ENCODE data around the gene CELF2.

DNA sequence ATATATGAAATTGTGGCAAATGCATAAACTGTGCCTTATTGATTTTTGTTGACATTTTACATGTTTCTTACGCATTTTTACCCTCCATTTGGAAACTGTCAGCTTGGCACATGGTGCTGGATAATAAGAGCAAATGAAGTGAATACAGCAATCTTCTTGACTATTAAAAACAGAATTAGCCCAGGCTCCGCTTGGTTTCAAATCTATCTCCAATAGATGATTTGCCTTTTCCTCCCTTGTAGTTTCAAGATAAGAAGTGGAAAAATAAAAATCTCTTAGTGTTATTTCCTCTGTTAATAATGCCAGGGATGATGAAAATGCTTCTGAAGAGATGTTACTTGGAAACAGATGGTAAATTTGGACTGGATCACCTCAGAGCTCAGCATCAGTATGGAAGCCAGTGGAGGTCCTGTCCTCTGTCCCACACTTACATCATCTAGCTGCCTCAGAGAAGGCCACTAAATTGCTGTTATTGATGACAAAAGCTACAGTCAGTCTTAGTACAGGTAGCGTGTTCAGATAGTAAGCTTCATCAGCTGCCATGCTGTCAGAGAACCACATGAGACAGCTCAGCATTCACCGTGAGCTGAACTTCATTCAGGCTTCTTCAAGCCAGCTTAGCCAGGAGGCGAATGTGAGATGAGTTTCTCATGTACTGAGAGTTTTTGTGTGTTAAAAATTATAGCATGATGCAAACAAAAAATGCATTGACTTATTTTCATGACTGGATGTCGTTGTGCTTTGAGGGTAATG, 246.8 kb downstream of the CELF2 start:
- TF ChIP-seq, protein P1, sequence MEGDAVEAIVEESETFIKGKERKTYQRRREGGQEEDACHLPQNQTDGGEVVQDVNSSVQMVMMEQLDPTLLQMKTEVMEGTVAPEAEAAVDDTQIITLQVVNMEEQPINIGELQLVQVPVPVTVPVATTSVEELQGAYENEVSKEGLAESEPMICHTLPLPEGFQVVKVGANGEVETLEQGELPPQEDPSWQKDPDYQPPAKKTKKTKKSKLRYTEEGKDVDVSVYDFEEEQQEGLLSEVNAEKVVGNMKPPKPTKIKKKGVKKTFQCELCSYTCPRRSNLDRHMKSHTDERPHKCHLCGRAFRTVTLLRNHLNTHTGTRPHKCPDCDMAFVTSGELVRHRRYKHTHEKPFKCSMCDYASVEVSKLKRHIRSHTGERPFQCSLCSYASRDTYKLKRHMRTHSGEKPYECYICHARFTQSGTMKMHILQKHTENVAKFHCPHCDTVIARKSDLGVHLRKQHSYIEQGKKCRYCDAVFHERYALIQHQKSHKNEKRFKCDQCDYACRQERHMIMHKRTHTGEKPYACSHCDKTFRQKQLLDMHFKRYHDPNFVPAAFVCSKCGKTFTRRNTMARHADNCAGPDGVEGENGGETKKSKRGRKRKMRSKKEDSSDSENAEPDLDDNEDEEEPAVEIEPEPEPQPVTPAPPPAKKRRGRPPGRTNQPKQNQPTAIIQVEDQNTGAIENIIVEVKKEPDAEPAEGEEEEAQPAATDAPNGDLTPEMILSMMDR (IDR thresholded peaks at IDR 0.05; ENCODE audit: borderline replicate concordance, extremely low read depth, low read length, poor library complexity, severe bottlenecking): no peak
- no peak for TF ChIP-seq EZH2 (IDR thresholded peaks at IDR 0.05; ENCODE audit: borderline replicate concordance, low read depth, low read length, severe bottlenecking)

Measured in DND-41 (cell line).